Karpas-422 (cell line): ENCODE measurements around the gene NANOS3. TPM values are rescaled to one million over a fixed set of nuclear protein-coding genes. Genes with fewer than 3 reads are reported as not detected.

Source experiments
- DNase-seq: peaks from one replicate; pipeline ENCODE4 v3.0.0-alpha.2; 2015
- H2AFZ ChIP-seq: fragments of 200-600 bp; sonication (generic); 2 replicates; pipeline ENCODE4 v1.6.1; 2014; ENCODE audit warnings: antibody characterized with exemption, low read length, mixed read lengths
- H3K27ac ChIP-seq: fragments of 200-600 bp; sonication (generic); 2 replicates; pipeline ENCODE4 v1.5.1; 2014; ENCODE audit warnings: mild to moderate bottlenecking, low read length, moderate library complexity
- H3K27me3 ChIP-seq: fragments of 200-600 bp; sonication (generic); 2 replicates; pipeline ENCODE4 v1.6.1; 2014; ENCODE audit warnings: low read length, mixed read lengths
- H3K36me3 ChIP-seq: fragments of 200-600 bp; sonication (generic); 2 replicates; pipeline ENCODE4 v1.6.1; 2014; ENCODE audit warnings: low read length, mixed read lengths; ENCODE audit not compliant: insufficient read depth
- H3K4me1 ChIP-seq: fragments of 200-600 bp; sonication (generic); 2 replicates; pipeline ENCODE4 v1.6.1; 2014; ENCODE audit warnings: mild to moderate bottlenecking, low read length, mixed read lengths
- H3K4me2 ChIP-seq: fragments of 200-600 bp; sonication (generic); 2 replicates; pipeline ENCODE4 v1.6.1; 2014; ENCODE audit warnings: low read length, low read depth, mild to moderate bottlenecking; ENCODE audit not compliant: poor library complexity, severe bottlenecking
- H3K4me3 ChIP-seq: fragments of 200-600 bp; sonication (generic); 2 replicates; pipeline ENCODE4 v1.5.1; 2014; ENCODE audit warnings: mild to moderate bottlenecking, antibody characterized with exemption, low read length, mixed read lengths
- H3K79me2 ChIP-seq: fragments of 200-600 bp; sonication (generic); 2 replicates; pipeline ENCODE4 v1.6.1; 2014; ENCODE audit warnings: mild to moderate bottlenecking, low read length, mixed read lengths
- H3K9ac ChIP-seq: fragments of 200-600 bp; sonication (generic); 2 replicates; pipeline ENCODE4 v1.6.0; 2014; ENCODE audit warnings: low read length
- H3K9me2 ChIP-seq: fragments of 200-600 bp; sonication (generic), shearing (Covaris generic); replicated peaks from 2 replicates; pipeline ENCODE4 v1.6.0; 2014; ENCODE audit warnings: mild to moderate bottlenecking, low read length, moderate library complexity; ENCODE audit not compliant: insufficient read depth
- H3K9me3 ChIP-seq: fragments of 300-700, 200-600 bp; sonication (generic); 2 replicates; pipeline ENCODE4 v1.6.1; 2014; ENCODE audit warnings: low read length, mixed read lengths
- H4K20me1 ChIP-seq: fragments of 200-600 bp; sonication (generic); 2 replicates; pipeline ENCODE4 v1.6.1; 2014; ENCODE audit warnings: mild to moderate bottlenecking, antibody characterized with exemption, low read length, low read depth; ENCODE audit not compliant: insufficient read depth
- total RNA-seq: library from RNA; depleted of rRNA; stranded (reverse); fragments of >200 nt; shearing (Covaris generic); gene quantifications from 2 replicates; pipeline ENCODE4 v1.2.3, GENCODE V29; 2014; ENCODE audit warnings: low replicate concordance

Gene NANOS3
- total RNA-seq, 1 experiment from 2014 or later = not detected

- Histone ChIP-seq H3K9ac (no peak overlapping the region), H3K27ac (no peak overlapping the region), H4K20me1 (no peaks in the 10 kb centered on the region), H3K27me3 (no peaks in the 10 kb centered on the region), H3K4me1 (no peaks in the 10 kb centered on the region), H2AFZ (no peak overlapping the region), H3K79me2 (no peaks in the 10 kb centered on the region), H3K9me3 (no peaks in the 10 kb centered on the region), H3K4me3 (no peak overlapping the region), H3K4me2 (no peak overlapping the region), H3K36me3 (no peaks in the 10 kb centered on the region), H3K9me2 (no peaks in the 10 kb centered on the region)
- DNase-seq = no peak
Measured at GRCh38 chr19:13868663-13869062, 8.3 kb upstream of the NANOS3 start.

GRCh38 chr19:13869281-13869680 is 7.7 kb upstream of the NANOS3 start:
- Histone ChIP-seq H3K4me2 (no peak overlapping the region), H3K27me3 (no peaks in the 10 kb centered on the region)
- no peak for DNase-seq

DNA sequence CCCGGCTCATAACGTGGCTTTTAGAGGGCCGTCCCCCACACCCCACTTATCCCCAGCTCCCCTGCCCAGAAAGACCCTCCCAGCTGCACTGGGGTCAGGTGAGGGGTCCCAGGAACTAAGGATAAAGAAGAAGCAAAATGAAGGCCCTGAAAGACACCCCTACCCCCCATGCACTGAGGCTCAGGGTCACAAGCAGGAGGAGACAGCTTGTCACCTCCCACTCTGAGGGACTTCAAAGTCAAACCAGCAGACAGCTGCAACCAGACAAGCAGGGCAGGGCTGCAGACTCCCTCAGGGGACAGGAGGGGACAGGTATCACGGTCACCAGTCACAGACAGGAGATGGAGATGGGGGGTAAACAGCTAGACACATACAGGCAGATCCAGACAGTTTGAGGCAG is 6.1 kb upstream of the NANOS3 start:
- Histone ChIP-seq H3K9me3 (no peaks in the 10 kb centered on the region), H3K4me2 (no peak overlapping the region), H3K9me2 (no peaks in the 10 kb centered on the region), H3K27ac (no peak overlapping the region), H3K79me2 (no peaks in the 10 kb centered on the region), H3K4me1 (no peaks in the 10 kb centered on the region), H3K27me3 (no peaks in the 10 kb centered on the region), H3K36me3 (no peaks in the 10 kb centered on the region), H2AFZ (no peak overlapping the region), H4K20me1 (no peaks in the 10 kb centered on the region), H3K4me3 (no peak overlapping the region), H3K9ac (no peak overlapping the region)
- DNase-seq = no peak

More at GRCh38 chr19:13869281-13869680, 7.7 kb upstream of the NANOS3 start:
- Histone ChIP-seq H3K4me3 (no peak overlapping the region), H3K9ac (no peak overlapping the region), H2AFZ (no peak overlapping the region), H3K79me2 (no peaks in the 10 kb centered on the region), H3K9me2 (no peaks in the 10 kb centered on the region), H3K4me1 (no peaks in the 10 kb centered on the region), H3K36me3 (no peaks in the 10 kb centered on the region), H3K9me3 (no peaks in the 10 kb centered on the region), H3K27ac (no peak overlapping the region), H4K20me1 (no peaks in the 10 kb centered on the region)

DNA sequence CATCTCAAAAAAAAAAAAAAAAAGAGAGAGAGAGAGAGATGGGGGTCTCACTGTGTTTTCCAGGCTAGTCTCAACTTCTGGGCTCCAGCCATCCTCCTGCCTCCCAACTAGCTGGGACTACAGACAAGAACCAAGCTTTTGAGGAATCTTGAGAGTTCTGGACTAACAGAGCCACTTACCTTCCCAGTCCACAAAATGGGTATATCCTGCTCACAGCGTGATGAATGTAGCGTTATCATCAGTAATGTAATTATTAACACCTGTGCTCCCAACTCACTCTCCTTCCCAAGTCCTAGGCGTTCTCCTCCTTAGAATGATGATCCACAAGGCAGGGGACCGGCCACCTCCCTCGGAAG is 4.6 kb upstream of the NANOS3 start:
- 0 out of 2 replicates have a peak overlapping the region, but pooled peaks have one; percentile 39 for H3K9ac ChIP-seq
- H3K4me1 ChIP-seq = no peaks in the 10 kb centered on the region
- peak overlapping the region; percentile 53 for H3K4me2 ChIP-seq
- H3K36me3 ChIP-seq = no peaks in the 10 kb centered on the region
- H3K9me2 ChIP-seq = no peaks in the 10 kb centered on the region
- H3K9me3 ChIP-seq = no peaks in the 10 kb centered on the region
- no peak overlapping the region for H2AFZ ChIP-seq
- no peak overlapping the region for H3K4me3 ChIP-seq
- no peaks in the 10 kb centered on the region for H3K27me3 ChIP-seq
- H3K27ac ChIP-seq = no peak overlapping the region
- no peak for DNase-seq
- no peaks in the 10 kb centered on the region for H4K20me1 ChIP-seq
- no peaks in the 10 kb centered on the region for H3K79me2 ChIP-seq

DNA sequence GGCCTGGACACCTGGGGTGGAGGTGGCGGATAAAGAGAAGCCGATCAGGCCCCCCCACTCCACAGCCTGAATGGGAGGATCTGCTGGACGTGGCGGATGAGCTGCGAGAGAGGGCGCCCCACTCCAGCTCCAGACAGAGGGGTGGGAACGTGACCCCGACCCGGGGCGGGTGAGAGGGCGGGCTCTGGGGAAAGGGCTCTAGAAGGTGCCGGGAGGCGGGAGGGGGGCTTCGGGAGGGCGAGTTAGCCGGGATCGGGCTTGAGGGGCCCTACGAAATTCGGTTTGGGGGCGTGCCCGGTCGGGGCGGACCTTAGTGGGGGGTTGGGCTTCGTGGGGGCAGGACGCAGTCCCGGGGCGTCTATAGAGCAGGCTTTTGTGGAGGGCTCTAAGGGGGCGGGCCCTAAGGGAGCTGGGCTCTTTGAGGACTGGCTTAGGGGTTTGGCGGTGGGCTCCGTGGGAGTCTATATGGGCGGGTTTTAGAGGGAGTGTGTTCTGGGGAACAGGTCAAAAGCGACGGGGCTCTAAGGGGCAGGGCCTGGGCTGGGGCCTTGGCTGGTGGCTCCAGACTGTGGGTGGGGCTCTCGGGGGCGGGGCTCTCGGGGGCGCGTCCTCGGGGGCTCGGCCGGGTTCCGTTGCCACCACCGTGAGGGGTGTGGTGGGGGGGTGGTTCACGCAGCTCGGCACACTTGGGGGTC is 4.1 kb upstream of the NANOS3 start:
- Histone ChIP-seq H3K4me2 (peak overlapping the region; percentile 53), H3K9me2 (no peaks in the 10 kb centered on the region), H3K9me3 (no peaks in the 10 kb centered on the region), H3K9ac (peak overlapping the region; percentile 39; the same call in 1 of the 2 replicates), H3K4me1 (no peaks in the 10 kb centered on the region), H3K36me3 (no peaks in the 10 kb centered on the region), H3K79me2 (no peaks in the 10 kb centered on the region), H4K20me1 (no peaks in the 10 kb centered on the region), H3K27ac (no peak overlapping the region), H3K27me3 (no peaks in the 10 kb centered on the region), H3K4me3 (peak overlapping the region; percentile 48; the same call in 1 of the 2 replicates), H2AFZ (no peak overlapping the region)
- peak; percentile 58 for DNase-seq

DNA sequence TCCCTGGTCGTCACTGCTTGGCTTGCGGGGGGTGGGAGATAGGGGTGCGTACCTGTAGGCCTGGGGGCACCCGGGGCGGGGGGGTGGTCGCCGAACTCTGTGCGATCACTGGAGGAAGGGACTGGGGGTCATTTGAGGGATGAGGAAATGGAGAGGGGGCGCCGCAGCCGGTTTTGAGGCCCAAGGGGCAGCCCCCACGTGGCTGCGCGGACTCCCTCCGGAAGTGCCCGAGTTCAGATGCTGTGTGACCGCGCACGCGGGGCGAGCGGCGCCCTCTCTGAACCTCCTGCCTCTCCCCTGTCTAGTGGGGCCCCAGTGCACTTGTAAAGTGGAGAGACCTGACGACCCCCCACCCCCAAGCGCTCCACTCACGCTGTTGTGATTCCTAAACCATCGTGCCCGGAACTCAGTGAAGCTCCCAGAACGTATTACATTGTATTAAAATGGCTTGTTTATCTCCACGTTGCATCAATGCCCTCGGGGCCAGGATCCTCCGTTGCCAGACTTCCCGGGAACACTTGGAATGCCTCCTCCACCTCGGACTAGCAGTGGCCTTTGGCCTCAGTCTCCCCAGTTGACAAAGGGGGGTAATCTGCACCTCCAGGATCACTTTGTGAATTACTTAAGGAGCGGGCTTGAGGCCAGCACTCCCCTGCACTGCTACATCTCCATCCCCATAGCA is 3.0 kb upstream of the NANOS3 start:
- Histone ChIP-seq H3K4me2 (no peak overlapping the region), H2AFZ (no peak overlapping the region), H3K36me3 (no peaks in the 10 kb centered on the region), H3K9me2 (no peaks in the 10 kb centered on the region), H3K9ac (no peak overlapping the region), H3K4me1 (no peaks in the 10 kb centered on the region), H3K27me3 (no peaks in the 10 kb centered on the region), H4K20me1 (no peaks in the 10 kb centered on the region), H3K79me2 (no peaks in the 10 kb centered on the region), H3K4me3 (no peak overlapping the region), H3K9me3 (no peaks in the 10 kb centered on the region), H3K27ac (no peak overlapping the region)
- no peak for DNase-seq

DNA sequence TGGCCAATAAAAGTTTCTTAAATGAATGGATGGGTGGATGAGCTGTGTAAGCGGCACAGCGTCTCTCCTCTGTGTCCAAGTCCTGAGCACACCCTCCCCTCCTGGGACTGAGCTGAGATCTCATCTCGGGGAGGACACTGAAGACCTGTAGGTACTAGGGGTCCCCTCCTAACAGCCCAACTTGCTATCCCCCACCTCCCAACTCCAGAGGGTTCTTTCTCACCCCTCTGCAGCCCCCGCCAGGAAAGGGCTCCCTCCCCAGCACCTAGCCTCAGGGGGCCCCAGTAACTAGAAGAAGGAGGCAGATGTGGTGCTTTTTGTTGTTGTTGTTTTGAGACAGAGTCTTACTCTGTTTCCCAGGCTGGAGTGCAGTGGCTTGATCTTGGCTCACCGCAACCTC is 1.1 kb upstream of the NANOS3 start:
- DNase-seq = no peak
- no peak overlapping the region for H2AFZ ChIP-seq

GRCh38 chr19:13877303-13877702 is 369 bp downstream of the NANOS3 start:
- H3K27me3 ChIP-seq = no peaks in the 10 kb centered on the region
- H3K36me3 ChIP-seq = no peaks in the 10 kb centered on the region
- no peak overlapping the region for H2AFZ ChIP-seq
- H3K4me3 ChIP-seq = no peak overlapping the region
- H3K4me1 ChIP-seq = peaks cover 5% of the 10 kb centered on the region
- no peak overlapping the region for H3K27ac ChIP-seq
- H3K9me3 ChIP-seq = no peaks in the 10 kb centered on the region
- H4K20me1 ChIP-seq = no peaks in the 10 kb centered on the region
- no peaks in the 10 kb centered on the region for H3K9me2 ChIP-seq
- no peak overlapping the region for H3K4me2 ChIP-seq
- no peak overlapping the region for H3K9ac ChIP-seq
- no peaks in the 10 kb centered on the region for H3K79me2 ChIP-seq
- DNase-seq = no peak

More for the DNA sequence above, 1.1 kb upstream of the NANOS3 start:
- Histone ChIP-seq H3K4me3 (no peak overlapping the region), H3K27me3 (no peaks in the 10 kb centered on the region), H3K4me1 (peaks cover 5% of the 10 kb centered on the region), H3K27ac (no peak overlapping the region), H3K9me3 (no peaks in the 10 kb centered on the region), H3K9me2 (no peaks in the 10 kb centered on the region), H3K4me2 (no peak overlapping the region), H3K79me2 (no peaks in the 10 kb centered on the region), H4K20me1 (no peaks in the 10 kb centered on the region), H3K36me3 (no peaks in the 10 kb centered on the region), H3K9ac (no peak overlapping the region)
